ENCODE data around the gene HYCC1.

DNA sequence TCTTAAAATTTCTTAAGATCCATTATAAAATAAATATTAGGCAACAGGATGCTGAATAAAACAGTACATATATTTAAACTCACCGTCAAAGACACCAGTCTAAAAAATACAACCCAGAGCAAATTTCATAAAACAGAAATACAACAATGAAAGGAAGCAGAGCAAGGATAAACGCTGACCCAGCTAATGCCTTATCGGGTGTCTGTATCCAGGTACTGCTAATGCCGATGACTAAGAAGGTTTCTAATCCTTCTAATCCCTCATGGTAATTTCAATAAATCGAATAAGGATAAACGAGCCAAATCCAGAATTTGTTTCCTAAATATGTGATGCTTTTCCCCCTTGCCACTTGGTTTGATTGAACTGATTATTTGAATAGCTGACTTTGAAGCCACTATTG is 1.7 kb downstream of the HYCC1 start:
- TF ChIP-seq CTCF (IDR thresholded peaks at IDR 0.05) (no peak), ZFX (IDR thresholded peaks at IDR 0.05; ENCODE audit: borderline replicate concordance) (no peak)

Data from 22Rv1 (cell line).